HCT116 (cell line): ENCODE measurements around the gene TSPEAR. TPM values are rescaled to one million over a fixed set of nuclear protein-coding genes. Genes with fewer than 3 reads are reported as not detected.

Experiments used
- ATAC-seq: fragments of 200-7000 bp; cut with Tn5 transposase; 2 replicates; pipeline ENCODE4 v1.9.1; 2020; ENCODE audit warnings: mild to moderate bottlenecking, moderate library complexity
- BruUV-seq: library from RNA; stranded (reverse); fragments of 400-500 nt; replicated peaks from 2 replicates; lab custom pipeline; 2021; lab: Mats Ljungman, UMichigan
- CTCF ChIA-PET: fragments of 300-600 bp; sonication (Branson Sonifier 250); formaldehyde crosslinking; loops from one replicate; lab custom pipeline; 2021; ENCODE audit warnings: antibody characterized with exemption; lab: Charles Lee
- POLR2A ChIA-PET: fragments of 300-600, 350-600 bp; sonication (Branson Sonifier 250); formaldehyde crosslinking; loops from one replicate; lab custom pipeline; 2021; ENCODE audit warnings: antibody characterized with exemption; lab: Charles Lee
- RAD21 ChIA-PET, 2 experiments: fragments of 300-600 bp; sonication (Branson Sonifier 250); formaldehyde crosslinking; loops; one replicate each; lab custom pipeline; 2023; ENCODE audit warnings: low total read pairs in 2 of 2; ENCODE audit not compliant: uncharacterized antibody in 2 of 2, unreplicated experiment in 2 of 2, low non-redundant PET in 1 of 2; lab: Charles Lee
- DNase-seq: peaks from one replicate; pipeline ENCODE4 v3.0.0-alpha.2; 2010; ENCODE audit warnings: low read depth, low spot score
- H2AFZ ChIP-seq: fragments of 200-600 bp; shearing (Covaris generic), sonication (generic); 2 replicates; pipeline ENCODE4 v1.6.1; 2017; ENCODE audit warnings: low read depth, mixed run types, mixed read lengths, antibody characterized with exemption, low read length; ENCODE audit not compliant: poor library complexity, severe bottlenecking
- H3K27ac ChIP-seq: 2 replicates; pipeline ENCODE4 v1.5.1; 2012; ENCODE audit warnings: low read depth, low read length
- H3K27me3 ChIP-seq: fragments of 200-600 bp; sonication (generic); 2 replicates; pipeline ENCODE4 v1.6.1; 2016; ENCODE audit warnings: mixed run types, low read length, mixed read lengths; ENCODE audit not compliant: insufficient read depth
- H3K36me3 ChIP-seq, 2 experiments: fragments of 200-500 bp in 1 of 2; fragments of 200-600 bp in 1 of 2; sonication (Bioruptor generic) in 1 of 2; sonication (generic) in 1 of 2; 2 replicates each; pipeline versions ENCODE4 v1.5.1 to v1.6.1; 2014 to 2016; ENCODE audit warnings: low read length in 2 of 2, inconsistent platforms in 1 of 2, mixed read lengths in 1 of 2, mixed run types in 1 of 2; ENCODE audit not compliant: insufficient read depth in 2 of 2, control insufficient read depth in 1 of 2
- H3K4me1 ChIP-seq, 2 experiments: fragments of 200-600 bp in 1 of 2; sonication (generic) in 1 of 2; 2 replicates each; pipeline versions ENCODE4 v1.5.1 to v1.6.1; 2012 to 2017; ENCODE audit warnings: low read length in 2 of 2, inconsistent platforms in 1 of 2, mild to moderate bottlenecking in 1 of 2, mixed read lengths in 1 of 2, mixed run types in 1 of 2, moderate library complexity in 1 of 2; ENCODE audit not compliant: insufficient read depth in 2 of 2, control insufficient read depth in 1 of 2
- H3K4me2 ChIP-seq: fragments of 200-600 bp; sonication (generic); 2 replicates; pipeline ENCODE4 v1.6.1; 2017; ENCODE audit warnings: mixed run types, low read length, mixed read lengths
- H3K4me3 ChIP-seq, 2 experiments: fragments of 200-600 bp in 1 of 2; sonication (generic) in 1 of 2; replicated peaks in 1 of 2; 2 replicates each; pipeline ENCODE4 v1.5.1; 2011 to 2016; ENCODE audit warnings: low read length in 2 of 2, control low read depth in 1 of 2, low read depth in 1 of 2, mild to moderate bottlenecking in 1 of 2, mixed read lengths in 1 of 2, mixed run types in 1 of 2
- H3K79me2 ChIP-seq: fragments of 200-600 bp; sonication (generic); 2 replicates; pipeline ENCODE4 v1.6.1; 2017; ENCODE audit warnings: mild to moderate bottlenecking, mixed run types, low read length, moderate library complexity, mixed read lengths; ENCODE audit not compliant: insufficient read depth
- H3K9ac ChIP-seq: fragments of 200-600 bp; sonication (generic); 2 replicates; pipeline ENCODE4 v1.6.1; 2016; ENCODE audit warnings: low read length, mixed read lengths
- H3K9me2 ChIP-seq: fragments of 200-600 bp; sonication (generic), shearing (Covaris generic); 2 replicates; pipeline ENCODE4 v1.6.1; 2017; ENCODE audit warnings: mixed run types, mild to moderate bottlenecking, moderate library complexity; ENCODE audit not compliant: insufficient read depth
- H3K9me3 ChIP-seq, 2 experiments: fragments of 200-500 bp in 1 of 2; fragments of 200-600 bp in 1 of 2; sonication (Bioruptor generic) in 1 of 2; sonication (generic) in 1 of 2; 2 replicates each; pipeline ENCODE4 v1.6.1; 2014 to 2017; ENCODE audit warnings: low read length in 2 of 2, mixed read lengths in 2 of 2, inconsistent platforms in 1 of 2, low read depth in 1 of 2, mild to moderate bottlenecking in 1 of 2, mixed run types in 1 of 2, moderate library complexity in 1 of 2; ENCODE audit not compliant: control insufficient read depth in 1 of 2, insufficient read depth in 1 of 2
- H4K20me1 ChIP-seq: fragments of 200-600 bp; sonication (generic), shearing (Covaris generic); 2 replicates; pipeline ENCODE4 v1.6.1; 2017; ENCODE audit warnings: mixed run types, mild to moderate bottlenecking, moderate library complexity; ENCODE audit not compliant: insufficient read depth
- ATF3 ChIP-seq: IDR thresholded peaks from 2 replicates; pipeline ENCODE4 v1.6.1; 2012
- CEBPB ChIP-seq: IDR thresholded peaks from 2 replicates; pipeline ENCODE4 v1.6.1; 2012; ENCODE audit warnings: low read depth
- EGR1 ChIP-seq: IDR thresholded peaks from 2 replicates; pipeline ENCODE4 v1.6.1; 2012; ENCODE audit warnings: low read depth
- EZH2 ChIP-seq: fragments of 200-600 bp; sonication (generic); IDR thresholded peaks from 2 replicates; pipeline ENCODE4 v1.6.1; 2017; ENCODE audit warnings: antibody characterized with exemption, mixed run types
- FOSL1 ChIP-seq: IDR thresholded peaks from 2 replicates; pipeline ENCODE4 v1.6.1; 2012; ENCODE audit warnings: low read depth
- MAX ChIP-seq: IDR thresholded peaks from 2 replicates; pipeline ENCODE4 v1.6.1; 2012
- POLR2A ChIP-seq: IDR thresholded peaks from 2 replicates; pipeline ENCODE4 v1.7.0; 2011; ENCODE audit warnings: borderline replicate concordance; ENCODE audit not compliant: insufficient read depth, insufficient read length; ENCODE audit errors: extremely low read depth
- POLR2AphosphoS5 ChIP-seq: IDR thresholded peaks from 2 replicates; pipeline ENCODE4 v1.6.1; 2011; ENCODE audit warnings: mild to moderate bottlenecking, low read depth, low read length, moderate library complexity
- RAD21 ChIP-seq: IDR thresholded peaks from 2 replicates; pipeline ENCODE4 v1.6.1; 2012; ENCODE audit warnings: low read depth, mild to moderate bottlenecking
- SIN3A ChIP-seq: IDR thresholded peaks from 2 replicates; pipeline ENCODE4 v1.6.1; 2012; ENCODE audit warnings: low read depth
- TCF7L2 ChIP-seq: IDR thresholded peaks from 2 replicates; pipeline ENCODE4 v1.7.0; 2011; ENCODE audit warnings: borderline replicate concordance, inconsistent platforms; ENCODE audit not compliant: insufficient read depth, insufficient read length; ENCODE audit errors: extremely low read depth
- YY1 ChIP-seq: IDR thresholded peaks from 2 replicates; pipeline ENCODE4 v1.6.1; 2011; ENCODE audit warnings: low read length, low read depth, moderate library complexity, mild to moderate bottlenecking; ENCODE audit not compliant: insufficient replicate concordance; ENCODE audit errors: extremely low read depth
- intact Hi-C: fragments of 100-400 bp; cut with micrococcal nuclease; formaldehyde crosslinking; loops from 2 replicates; pipeline ENCODE4 v1.10.0; 2022
- total RNA-seq: library from RNA; stranded (reverse); gene quantifications from one replicate; pipeline ENCODE4 v1.2.1, GENCODE V29; 2021; ENCODE audit not compliant: unreplicated experiment
- TF ChIP-seq, protein P1 (sequence below): IDR thresholded peaks from 2 replicates; pipeline ENCODE4 v1.6.1; 2012; ENCODE audit warnings: low read depth
- TF ChIP-seq, protein P2 (sequence below), 3 experiments: fragments of 200-600 bp in 1 of 3; sonication (generic) in 1 of 3; IDR thresholded peaks in 2 of 3; conservative IDR thresholded peaks in 1 of 3; 2 replicates each; pipeline ENCODE4 v1.5.1; 2012 to 2017; ENCODE audit warnings: low read depth in 2 of 3, low read length in 2 of 3, antibody characterized with exemption in 1 of 3, borderline replicate concordance in 1 of 3, control low read depth in 1 of 3, mild to moderate bottlenecking in 1 of 3, mixed read lengths in 1 of 3, mixed run types in 1 of 3, moderate library complexity in 1 of 3; ENCODE audit not compliant: insufficient read depth in 1 of 3

TSPEAR gene
- total RNA-seq, 1 experiment from 2014 or later, result not detected

DNA sequence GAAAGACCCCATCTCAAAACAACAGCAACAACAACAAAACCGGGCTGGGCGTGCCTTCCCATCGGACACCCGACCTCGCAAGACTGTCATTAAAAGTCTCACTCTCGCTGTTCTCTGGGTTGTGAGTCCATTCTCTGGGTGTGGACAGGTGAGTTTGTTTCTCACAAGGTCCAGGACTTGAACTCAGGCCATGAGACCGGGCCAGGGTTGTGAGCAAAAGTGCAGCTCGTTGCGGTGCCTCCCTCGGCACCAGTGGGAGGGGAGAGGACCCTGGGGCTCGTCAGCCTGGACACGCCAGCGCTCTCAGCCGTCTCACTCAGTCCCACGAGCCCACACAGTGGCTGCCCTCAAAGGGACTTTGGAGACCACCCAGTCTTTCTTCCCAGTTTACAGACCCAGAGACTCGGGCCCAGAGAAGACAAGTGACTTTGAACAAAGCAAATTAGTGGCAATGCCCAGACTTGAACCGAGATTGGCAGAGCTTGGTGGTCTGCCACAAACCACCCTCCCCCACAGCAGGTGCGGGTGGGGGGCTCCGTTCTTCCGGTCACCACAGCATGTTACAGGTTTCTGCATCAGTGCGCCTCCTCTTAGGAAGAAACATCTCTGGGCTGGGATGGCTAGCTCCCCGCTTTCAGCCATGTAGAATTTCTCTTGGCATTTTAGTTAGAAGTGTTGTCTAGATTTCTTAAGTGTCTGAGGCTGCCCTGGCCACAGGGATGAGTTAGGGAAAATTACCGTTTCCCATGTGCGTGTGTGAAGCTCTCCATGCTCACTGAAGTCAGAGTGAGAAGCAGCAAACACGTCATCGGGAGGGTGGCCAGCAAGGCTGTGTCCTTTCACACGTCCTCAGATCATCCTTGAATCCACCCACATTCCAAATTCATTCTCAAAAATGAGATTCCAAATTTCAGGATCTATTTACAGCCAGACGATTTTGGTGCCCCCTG is 227.8 kb downstream of the TSPEAR start:
- intact Hi-C loops, result no loop called here
- no peaks in the 10 kb centered on the region for H3K79me2 ChIP-seq
- POLR2A ChIA-PET, result no interaction called here
- peaks cover 0 to 5% of the 10 kb centered on the region in 2 experiments; a peak in 1 of 4 replicates for H3K4me1 ChIP-seq
- no peaks in the 10 kb centered on the region for H3K9me2 ChIP-seq
- RAD21 ChIA-PET, result interaction anchor here in 1 of 2 experiments (0.6 kb wide), 1 partner anchor 184 kb away, joined by 3 read pairs; no protein-coding TSS in a partner anchor
- H3K36me3 ChIP-seq, result no peaks in the 10 kb centered on the region
- DNase-seq, result no peak
- no peaks in the 10 kb centered on the region for H4K20me1 ChIP-seq
- H3K9me3 ChIP-seq, result no peaks in the 10 kb centered on the region
- H3K9ac ChIP-seq, result no peak overlapping the region
- H2AFZ ChIP-seq, result no peak overlapping the region
- H3K4me3 ChIP-seq, result no peak overlapping the region
- no peak overlapping the region for H3K4me2 ChIP-seq
- BruUV-seq, result no TSS peak
- H3K27me3 ChIP-seq, result no peaks in the 10 kb centered on the region
- no peak for ATAC-seq
- no peak overlapping the region for H3K27ac ChIP-seq
- CTCF ChIA-PET, result no interaction called here
- TF ChIP-seq MAX (no peak), EZH2 (no peak), EGR1 (no peak), FOSL1 (no peak), RAD21 (no peak), CEBPB (no peak), YY1 (no peak), TCF7L2 (no peak), ATF3 (no peak), SIN3A (no peak), POLR2AphosphoS5 (no peak), POLR2A (no peak)
- TF ChIP-seq, protein P1, sequence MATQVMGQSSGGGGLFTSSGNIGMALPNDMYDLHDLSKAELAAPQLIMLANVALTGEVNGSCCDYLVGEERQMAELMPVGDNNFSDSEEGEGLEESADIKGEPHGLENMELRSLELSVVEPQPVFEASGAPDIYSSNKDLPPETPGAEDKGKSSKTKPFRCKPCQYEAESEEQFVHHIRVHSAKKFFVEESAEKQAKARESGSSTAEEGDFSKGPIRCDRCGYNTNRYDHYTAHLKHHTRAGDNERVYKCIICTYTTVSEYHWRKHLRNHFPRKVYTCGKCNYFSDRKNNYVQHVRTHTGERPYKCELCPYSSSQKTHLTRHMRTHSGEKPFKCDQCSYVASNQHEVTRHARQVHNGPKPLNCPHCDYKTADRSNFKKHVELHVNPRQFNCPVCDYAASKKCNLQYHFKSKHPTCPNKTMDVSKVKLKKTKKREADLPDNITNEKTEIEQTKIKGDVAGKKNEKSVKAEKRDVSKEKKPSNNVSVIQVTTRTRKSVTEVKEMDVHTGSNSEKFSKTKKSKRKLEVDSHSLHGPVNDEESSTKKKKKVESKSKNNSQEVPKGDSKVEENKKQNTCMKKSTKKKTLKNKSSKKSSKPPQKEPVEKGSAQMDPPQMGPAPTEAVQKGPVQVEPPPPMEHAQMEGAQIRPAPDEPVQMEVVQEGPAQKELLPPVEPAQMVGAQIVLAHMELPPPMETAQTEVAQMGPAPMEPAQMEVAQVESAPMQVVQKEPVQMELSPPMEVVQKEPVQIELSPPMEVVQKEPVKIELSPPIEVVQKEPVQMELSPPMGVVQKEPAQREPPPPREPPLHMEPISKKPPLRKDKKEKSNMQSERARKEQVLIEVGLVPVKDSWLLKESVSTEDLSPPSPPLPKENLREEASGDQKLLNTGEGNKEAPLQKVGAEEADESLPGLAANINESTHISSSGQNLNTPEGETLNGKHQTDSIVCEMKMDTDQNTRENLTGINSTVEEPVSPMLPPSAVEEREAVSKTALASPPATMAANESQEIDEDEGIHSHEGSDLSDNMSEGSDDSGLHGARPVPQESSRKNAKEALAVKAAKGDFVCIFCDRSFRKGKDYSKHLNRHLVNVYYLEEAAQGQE, result no peak
- TF ChIP-seq, protein P2, sequence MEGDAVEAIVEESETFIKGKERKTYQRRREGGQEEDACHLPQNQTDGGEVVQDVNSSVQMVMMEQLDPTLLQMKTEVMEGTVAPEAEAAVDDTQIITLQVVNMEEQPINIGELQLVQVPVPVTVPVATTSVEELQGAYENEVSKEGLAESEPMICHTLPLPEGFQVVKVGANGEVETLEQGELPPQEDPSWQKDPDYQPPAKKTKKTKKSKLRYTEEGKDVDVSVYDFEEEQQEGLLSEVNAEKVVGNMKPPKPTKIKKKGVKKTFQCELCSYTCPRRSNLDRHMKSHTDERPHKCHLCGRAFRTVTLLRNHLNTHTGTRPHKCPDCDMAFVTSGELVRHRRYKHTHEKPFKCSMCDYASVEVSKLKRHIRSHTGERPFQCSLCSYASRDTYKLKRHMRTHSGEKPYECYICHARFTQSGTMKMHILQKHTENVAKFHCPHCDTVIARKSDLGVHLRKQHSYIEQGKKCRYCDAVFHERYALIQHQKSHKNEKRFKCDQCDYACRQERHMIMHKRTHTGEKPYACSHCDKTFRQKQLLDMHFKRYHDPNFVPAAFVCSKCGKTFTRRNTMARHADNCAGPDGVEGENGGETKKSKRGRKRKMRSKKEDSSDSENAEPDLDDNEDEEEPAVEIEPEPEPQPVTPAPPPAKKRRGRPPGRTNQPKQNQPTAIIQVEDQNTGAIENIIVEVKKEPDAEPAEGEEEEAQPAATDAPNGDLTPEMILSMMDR (IDR thresholded peaks at IDR 0.05 in 2 of 3, conservative IDR thresholded peaks at IDR 0.05 in 1 of 3; ENCODE audit: borderline replicate concordance in 1 of 3, insufficient read depth in 1 of 3, low read depth in 2 of 3, low read length in 2 of 3), result no peak
